Parathyroid adenoma (tissue), 2 donors: ENCODE results near the gene BMPER.

Experiments
- H2AFZ ChIP-seq: fragments of 300-600 bp; sonication (generic); one replicate; pipeline ENCODE4 v1.7.0; 2017; ENCODE audit warnings: antibody characterized with exemption, mild to moderate bottlenecking
- H3K27ac ChIP-seq: fragments of 300-600 bp; sonication (generic); one replicate; pipeline ENCODE4 v1.7.0; 2017
- H3K27me3 ChIP-seq: fragments of 300-600 bp; sonication (generic); one replicate; pipeline ENCODE4 v1.7.0; 2017; ENCODE audit warnings: low read length; ENCODE audit not compliant: control insufficient read depth, insufficient read depth
- H3K36me3 ChIP-seq: fragments of 300-600 bp; sonication (generic); one replicate; pipeline ENCODE4 v1.7.0; 2017; ENCODE audit warnings: low read length; ENCODE audit not compliant: control insufficient read depth, insufficient read depth
- H3K4me1 ChIP-seq: fragments of 300-600 bp; sonication (generic); one replicate; pipeline ENCODE4 v1.7.0; 2017; ENCODE audit warnings: control low read depth
- H3K4me2 ChIP-seq: fragments of 300-600 bp; sonication (generic); one replicate; pipeline ENCODE4 v1.7.0; 2017; ENCODE audit warnings: low read length
- H3K4me3 ChIP-seq: fragments of 300-600 bp; sonication (generic); one replicate; pipeline ENCODE4 v1.7.0; 2017; ENCODE audit warnings: low read depth, low read length
- H3K79me2 ChIP-seq: fragments of 300-600 bp; sonication (generic); one replicate; pipeline ENCODE4 v1.7.0; 2017; ENCODE audit warnings: control low read depth
- H3K9ac ChIP-seq: fragments of 300-600 bp; sonication (generic); one replicate; pipeline ENCODE4 v1.7.0; 2017; ENCODE audit warnings: mild to moderate bottlenecking
- H3K9me3 ChIP-seq: fragments of 300-600 bp; sonication (generic); one replicate; pipeline ENCODE4 v1.7.0; 2017; ENCODE audit warnings: low read length; ENCODE audit not compliant: control insufficient read depth
- TF ChIP-seq, protein P1 (sequence below): fragments of 300-600 bp; sonication (generic); IDR thresholded peaks from one replicate; pipeline ENCODE4 v1.7.0; 2017; ENCODE audit warnings: antibody characterized with exemption, mild to moderate bottlenecking
- donor health status: primary hyperparathyroidism.

Gene BMPER

DNA sequence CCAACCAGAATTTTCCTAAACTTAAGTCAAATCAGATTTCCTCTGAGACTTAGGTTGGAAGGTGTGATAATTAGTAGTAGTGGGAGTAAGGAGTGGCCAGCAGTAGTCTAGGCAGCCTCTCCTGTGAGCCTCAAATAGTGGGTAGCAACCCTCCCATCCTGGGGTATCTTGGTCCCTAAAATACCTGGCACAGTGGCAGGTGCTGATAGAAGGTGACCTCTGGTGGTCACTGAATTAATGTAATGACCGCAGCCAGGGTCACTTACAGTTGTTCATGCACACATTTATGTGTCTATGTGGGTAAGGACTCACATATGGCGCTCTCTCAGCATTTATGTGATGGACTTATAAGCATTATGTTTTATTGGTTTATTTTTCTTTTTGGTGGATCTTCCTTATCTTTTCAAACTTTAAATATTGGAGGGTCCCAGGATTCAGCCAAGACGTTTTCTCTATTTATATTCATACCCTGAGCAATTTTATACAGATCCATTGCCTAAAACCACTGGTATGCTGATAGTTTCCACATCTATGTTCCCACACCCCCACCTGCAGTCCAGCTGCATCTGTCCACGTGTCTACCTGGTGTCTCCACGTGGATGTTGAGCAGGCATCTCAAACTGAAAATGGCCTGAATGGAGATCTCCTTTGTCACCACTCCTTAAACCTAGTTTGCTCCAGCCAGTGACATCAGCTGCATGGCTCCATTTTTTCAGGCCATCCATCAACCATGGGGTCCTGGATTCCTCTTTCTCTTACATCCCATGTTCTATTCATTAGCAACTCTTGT lies 18.3 kb downstream of the BMPER start:
- Histone ChIP-seq H3K27ac (no peak overlapping the region), H3K4me1 (no peaks in the 10 kb centered on the region)

GRCh38 chr7:33926535-33926934 lies 21.2 kb downstream of the BMPER start:
- no peaks in the 10 kb centered on the region for H3K9me3 ChIP-seq
- H3K9ac ChIP-seq: no peak overlapping the region
- H3K27ac ChIP-seq: no peak overlapping the region
- TF ChIP-seq, protein P1, sequence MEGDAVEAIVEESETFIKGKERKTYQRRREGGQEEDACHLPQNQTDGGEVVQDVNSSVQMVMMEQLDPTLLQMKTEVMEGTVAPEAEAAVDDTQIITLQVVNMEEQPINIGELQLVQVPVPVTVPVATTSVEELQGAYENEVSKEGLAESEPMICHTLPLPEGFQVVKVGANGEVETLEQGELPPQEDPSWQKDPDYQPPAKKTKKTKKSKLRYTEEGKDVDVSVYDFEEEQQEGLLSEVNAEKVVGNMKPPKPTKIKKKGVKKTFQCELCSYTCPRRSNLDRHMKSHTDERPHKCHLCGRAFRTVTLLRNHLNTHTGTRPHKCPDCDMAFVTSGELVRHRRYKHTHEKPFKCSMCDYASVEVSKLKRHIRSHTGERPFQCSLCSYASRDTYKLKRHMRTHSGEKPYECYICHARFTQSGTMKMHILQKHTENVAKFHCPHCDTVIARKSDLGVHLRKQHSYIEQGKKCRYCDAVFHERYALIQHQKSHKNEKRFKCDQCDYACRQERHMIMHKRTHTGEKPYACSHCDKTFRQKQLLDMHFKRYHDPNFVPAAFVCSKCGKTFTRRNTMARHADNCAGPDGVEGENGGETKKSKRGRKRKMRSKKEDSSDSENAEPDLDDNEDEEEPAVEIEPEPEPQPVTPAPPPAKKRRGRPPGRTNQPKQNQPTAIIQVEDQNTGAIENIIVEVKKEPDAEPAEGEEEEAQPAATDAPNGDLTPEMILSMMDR: no peak
- H3K4me1 ChIP-seq: no peaks in the 10 kb centered on the region
- H3K79me2 ChIP-seq: no peaks in the 10 kb centered on the region
- no peaks in the 10 kb centered on the region for H3K27me3 ChIP-seq
- no peak overlapping the region for H2AFZ ChIP-seq
- no peak overlapping the region for H3K4me2 ChIP-seq
- H3K36me3 ChIP-seq: no peaks in the 10 kb centered on the region
- no peak overlapping the region for H3K4me3 ChIP-seq

More for the DNA sequence above, 18.3 kb downstream of the BMPER start:
- Histone ChIP-seq H3K79me2 (no peaks in the 10 kb centered on the region), H3K9ac (no peak overlapping the region), H3K9me3 (no peaks in the 10 kb centered on the region), H2AFZ (no peak overlapping the region), H3K4me2 (no peak overlapping the region), H3K4me3 (no peak overlapping the region), H3K36me3 (no peaks in the 10 kb centered on the region), H3K27me3 (no peaks in the 10 kb centered on the region)
- TF ChIP-seq, protein P1: no peak

GRCh38 chr7:33928986-33929385 lies 23.6 kb downstream of the BMPER start:
- Histone ChIP-seq H3K9ac (no peak overlapping the region), H3K4me3 (no peak overlapping the region), H3K9me3 (no peaks in the 10 kb centered on the region), H2AFZ (no peak overlapping the region), H3K4me1 (no peaks in the 10 kb centered on the region), H3K79me2 (no peaks in the 10 kb centered on the region), H3K27me3 (no peaks in the 10 kb centered on the region), H3K4me2 (no peak overlapping the region), H3K36me3 (no peaks in the 10 kb centered on the region), H3K27ac (no peak overlapping the region)
- TF ChIP-seq, protein P1: no peak

GRCh38 chr7:33932221-33932620 lies 26.9 kb downstream of the BMPER start:
- Histone ChIP-seq H3K27ac (no peak overlapping the region), H3K9me3 (no peaks in the 10 kb centered on the region), H3K27me3 (no peaks in the 10 kb centered on the region), H3K36me3 (no peaks in the 10 kb centered on the region), H3K4me3 (no peak overlapping the region), H3K79me2 (no peaks in the 10 kb centered on the region), H3K4me1 (no peaks in the 10 kb centered on the region), H3K9ac (no peak overlapping the region), H2AFZ (no peak overlapping the region), H3K4me2 (no peak overlapping the region)
- TF ChIP-seq, protein P1: no peak
